T-helper 2 cell treated with Interferon-gamma antibody and Interleukin-4, amounts not matched to agents 5 μg/mL and 100 μg/mL, for 36 hours (primary cell): ENCODE data around the gene CDK9.

Source experiments
- DNase-seq: peaks from one replicate; pipeline ENCODE4 v3.0.0; 2021; ENCODE audit warnings: low spot score
- H3K27ac Mint-ChIP-seq: one replicate; pipeline ENCODE4 v1.8.0; 2021; ENCODE audit warnings: mild to moderate bottlenecking, mixed read lengths
- H3K27me3 Mint-ChIP-seq: one replicate; pipeline ENCODE4 v1.8.0; 2021; ENCODE audit warnings: low read depth, mixed read lengths
- H3K36me3 Mint-ChIP-seq: one replicate; pipeline ENCODE4 v1.8.0; 2021; ENCODE audit warnings: low read depth, mixed read lengths
- H3K4me1 Mint-ChIP-seq: one replicate; pipeline ENCODE4 v1.8.0; 2021; ENCODE audit warnings: low read depth, mixed read lengths
- H3K4me3 Mint-ChIP-seq: one replicate; pipeline ENCODE4 v1.8.0; 2022; ENCODE audit warnings: mild to moderate bottlenecking, moderate library complexity, mixed read lengths
- H3K9me3 Mint-ChIP-seq: one replicate; pipeline ENCODE4 v1.8.0; 2021; ENCODE audit warnings: mixed read lengths

Gene CDK9

GRCh38 chr9:127769101-127769500 is 16.7 kb upstream of the CDK9 start:
- peaks cover 59% of the 10 kb centered on the region for H3K4me1 Mint-ChIP-seq
- peak overlapping the region; percentile 93 for H3K27ac Mint-ChIP-seq
- no peak for DNase-seq
- H3K27me3 Mint-ChIP-seq: no peaks in the 10 kb centered on the region
- no peaks in the 10 kb centered on the region for H3K9me3 Mint-ChIP-seq
- peaks cover 76% of the 10 kb centered on the region for H3K36me3 Mint-ChIP-seq
- peak overlapping the region; percentile 59 for H3K4me3 Mint-ChIP-seq

- Mint-ChIP-seq H3K36me3 (peaks cover 74% of the 10 kb centered on the region), H3K4me1 (peaks cover 57% of the 10 kb centered on the region), H3K9me3 (no peaks in the 10 kb centered on the region), H3K27ac (peak overlapping the region; percentile 93), H3K4me3 (peak overlapping the region; percentile 91), H3K27me3 (no peaks in the 10 kb centered on the region)
- no peak for DNase-seq
These were observed 15.8 kb upstream of the CDK9 start for GRCh38 chr9:127769929-127770582.

GRCh38 chr9:127770583-127770904 is 15.3 kb upstream of the CDK9 start:
- no peaks in the 10 kb centered on the region for H3K27me3 Mint-ChIP-seq
- peak overlapping the region; percentile 93 for H3K27ac Mint-ChIP-seq
- H3K4me1 Mint-ChIP-seq: peaks cover 54% of the 10 kb centered on the region
- H3K9me3 Mint-ChIP-seq: no peaks in the 10 kb centered on the region
- DNase-seq: no peak
- peak overlapping the region; percentile 91 for H3K4me3 Mint-ChIP-seq
- peaks cover 69% of the 10 kb centered on the region for H3K36me3 Mint-ChIP-seq

- peak; percentile 97 for DNase-seq
- H3K36me3 Mint-ChIP-seq: peaks cover 64% of the 10 kb centered on the region
- H3K27ac Mint-ChIP-seq: peak overlapping the region; percentile 93
- no peaks in the 10 kb centered on the region for H3K9me3 Mint-ChIP-seq
- H3K27me3 Mint-ChIP-seq: no peaks in the 10 kb centered on the region
- peak overlapping the region; percentile 91 for H3K4me3 Mint-ChIP-seq
- H3K4me1 Mint-ChIP-seq: peaks cover 53% of the 10 kb centered on the region
These were observed 14.8 kb upstream of the CDK9 start for GRCh38 chr9:127770905-127771569.

- no peaks in the 10 kb centered on the region for H3K27me3 Mint-ChIP-seq
- DNase-seq: no peak
- H3K27ac Mint-ChIP-seq: peak overlapping the region; percentile 93
- H3K36me3 Mint-ChIP-seq: peaks cover 66% of the 10 kb centered on the region
- peak overlapping the region; percentile 91 for H3K4me3 Mint-ChIP-seq
- H3K9me3 Mint-ChIP-seq: no peaks in the 10 kb centered on the region
- peaks cover 49% of the 10 kb centered on the region for H3K4me1 Mint-ChIP-seq
These were observed 14.2 kb upstream of the CDK9 start for GRCh38 chr9:127771570-127772189.

GRCh38 chr9:127772603-127773002 is 13.2 kb upstream of the CDK9 start:
- no peak for DNase-seq
- Mint-ChIP-seq H3K9me3 (no peaks in the 10 kb centered on the region), H3K27me3 (no peaks in the 10 kb centered on the region), H3K36me3 (peaks cover 68% of the 10 kb centered on the region), H3K27ac (no peak overlapping the region), H3K4me3 (no peak overlapping the region), H3K4me1 (peaks cover 44% of the 10 kb centered on the region)

- Mint-ChIP-seq H3K27ac (no peak overlapping the region), H3K4me1 (peaks cover 41% of the 10 kb centered on the region), H3K9me3 (no peaks in the 10 kb centered on the region), H3K36me3 (peaks cover 68% of the 10 kb centered on the region), H3K27me3 (no peaks in the 10 kb centered on the region), H3K4me3 (no peak overlapping the region)
- DNase-seq: no peak
These were observed 12.6 kb upstream of the CDK9 start for GRCh38 chr9:127773272-127773671.

GRCh38 chr9:127773981-127774380 is 11.9 kb upstream of the CDK9 start:
- H3K4me3 Mint-ChIP-seq: peak overlapping the region; percentile 48

GRCh38 chr9:127776195-127776923 is 9.5 kb upstream of the CDK9 start:
- Mint-ChIP-seq H3K9me3 (no peaks in the 10 kb centered on the region), H3K4me1 (peaks cover 33% of the 10 kb centered on the region), H3K27me3 (no peaks in the 10 kb centered on the region), H3K4me3 (peak overlapping the region; percentile 98), H3K27ac (peak overlapping the region; percentile 97), H3K36me3 (peaks cover 40% of the 10 kb centered on the region)
- peak; percentile 72 for DNase-seq

More at GRCh38 chr9:127773981-127774380, 11.9 kb upstream of the CDK9 start:
- no peak for DNase-seq
- peak overlapping the region; percentile 77 for H3K27ac Mint-ChIP-seq
- H3K36me3 Mint-ChIP-seq: peaks cover 63% of the 10 kb centered on the region
- H3K9me3 Mint-ChIP-seq: no peaks in the 10 kb centered on the region
- H3K4me1 Mint-ChIP-seq: peaks cover 36% of the 10 kb centered on the region
- no peaks in the 10 kb centered on the region for H3K27me3 Mint-ChIP-seq

- Mint-ChIP-seq H3K27me3 (no peaks in the 10 kb centered on the region), H3K27ac (peak overlapping the region; percentile 97), H3K4me3 (peak overlapping the region; percentile 98), H3K9me3 (no peaks in the 10 kb centered on the region), H3K4me1 (peaks cover 34% of the 10 kb centered on the region), H3K36me3 (peaks cover 37% of the 10 kb centered on the region)
- DNase-seq: no peak
These were observed 8.9 kb upstream of the CDK9 start for GRCh38 chr9:127776924-127777289.

GRCh38 chr9:127777368-127777980 is 8.4 kb upstream of the CDK9 start:
- peaks cover 36% of the 10 kb centered on the region for H3K4me1 Mint-ChIP-seq
- no peak for DNase-seq
- H3K9me3 Mint-ChIP-seq: no peaks in the 10 kb centered on the region
- H3K36me3 Mint-ChIP-seq: peaks cover 35% of the 10 kb centered on the region
- no peaks in the 10 kb centered on the region for H3K27me3 Mint-ChIP-seq
- peak overlapping the region; percentile 98 for H3K4me3 Mint-ChIP-seq
- H3K27ac Mint-ChIP-seq: peak overlapping the region; percentile 97

- no peaks in the 10 kb centered on the region for H3K9me3 Mint-ChIP-seq
These were observed 7.3 kb upstream of the CDK9 start, which contains the start of gene SH2D3C for GRCh38 chr9:127778280-127779135. Gene SH2D3C, minus strand, starts transcription at chr9:127778666. Its CDS starts 39 bp downstream, at chr9:127778627.

More at GRCh38 chr9:127778280-127779135, 7.3 kb upstream of the CDK9 start, which contains the start of gene SH2D3C:
- Mint-ChIP-seq H3K4me3 (peak within 1 kb of the TSS; percentile 98), H3K36me3 (peaks cover 29% of the 10 kb centered on the region), H3K27ac (peak within 1 kb of the TSS; percentile 97), H3K27me3 (no peaks in the 10 kb centered on the region), H3K4me1 (peaks cover 41% of the 10 kb centered on the region)
- no peak for DNase-seq
